ENCODE measurements around the gene PKMYT1. TPM values are rescaled to one million over a fixed set of nuclear protein-coding genes. Genes with fewer than 3 reads are reported as not detected.

PKMYT1 gene
- total and polyA plus RNA-seq, 2 experiments from 2014 or later, result 7.7 to 21.0 TPM

DNA sequence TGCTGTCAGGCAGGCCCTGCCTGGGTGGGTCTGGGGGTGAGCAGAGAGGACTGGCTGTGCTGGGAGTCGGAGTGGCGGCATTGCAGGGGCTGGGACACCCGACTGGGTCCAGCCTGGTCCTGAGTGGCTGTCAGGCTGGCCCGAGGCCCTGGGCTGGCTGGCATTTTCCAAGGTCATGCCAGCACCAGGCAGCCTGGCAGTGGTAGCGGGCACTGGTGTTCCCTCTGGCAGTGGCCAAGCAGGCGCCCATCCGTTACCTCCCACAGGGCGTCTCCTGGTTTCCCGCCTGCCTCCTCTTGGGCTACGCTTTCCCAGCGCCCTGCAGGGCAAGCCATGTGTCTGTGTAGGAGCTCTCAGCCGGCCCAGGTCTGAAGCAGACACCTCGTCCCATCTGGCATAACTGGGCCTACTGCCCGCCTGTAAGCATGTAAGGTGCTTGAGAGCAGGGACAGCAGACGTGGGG lies 5.7 kb upstream of the PKMYT1 start:
- DNase-seq (ENCODE audit: low spot score), result no peak
- no peak overlapping the region for H3K27ac ChIP-seq
- no peaks in the 10 kb centered on the region for H3K36me3 ChIP-seq (replicated peaks; ENCODE audit: insufficient read depth, low read depth)
- no peaks in the 10 kb centered on the region for H3K79me2 ChIP-seq
- no peaks in the 10 kb centered on the region for H3K9me2 ChIP-seq (replicated peaks; ENCODE audit: insufficient read depth)
- no peaks in the 10 kb centered on the region for H3K27me3 ChIP-seq
- TF ChIP-seq, protein P1, sequence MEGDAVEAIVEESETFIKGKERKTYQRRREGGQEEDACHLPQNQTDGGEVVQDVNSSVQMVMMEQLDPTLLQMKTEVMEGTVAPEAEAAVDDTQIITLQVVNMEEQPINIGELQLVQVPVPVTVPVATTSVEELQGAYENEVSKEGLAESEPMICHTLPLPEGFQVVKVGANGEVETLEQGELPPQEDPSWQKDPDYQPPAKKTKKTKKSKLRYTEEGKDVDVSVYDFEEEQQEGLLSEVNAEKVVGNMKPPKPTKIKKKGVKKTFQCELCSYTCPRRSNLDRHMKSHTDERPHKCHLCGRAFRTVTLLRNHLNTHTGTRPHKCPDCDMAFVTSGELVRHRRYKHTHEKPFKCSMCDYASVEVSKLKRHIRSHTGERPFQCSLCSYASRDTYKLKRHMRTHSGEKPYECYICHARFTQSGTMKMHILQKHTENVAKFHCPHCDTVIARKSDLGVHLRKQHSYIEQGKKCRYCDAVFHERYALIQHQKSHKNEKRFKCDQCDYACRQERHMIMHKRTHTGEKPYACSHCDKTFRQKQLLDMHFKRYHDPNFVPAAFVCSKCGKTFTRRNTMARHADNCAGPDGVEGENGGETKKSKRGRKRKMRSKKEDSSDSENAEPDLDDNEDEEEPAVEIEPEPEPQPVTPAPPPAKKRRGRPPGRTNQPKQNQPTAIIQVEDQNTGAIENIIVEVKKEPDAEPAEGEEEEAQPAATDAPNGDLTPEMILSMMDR (IDR thresholded peaks at IDR 0.05; ENCODE audit: poor library complexity), result no peak
- TF ChIP-seq EZH2 (IDR thresholded peaks at IDR 0.05; ENCODE audit: borderline replicate concordance) (no peak), EZH2phosphoT487 (IDR thresholded peaks at IDR 0.05; ENCODE audit: low read depth, severe bottlenecking, unreplicated experiment) (no peak)
- no peak overlapping the region for H3K4me2 ChIP-seq
- no peak overlapping the region for H3K4me3 ChIP-seq
- H4K20me1 ChIP-seq (ENCODE audit: insufficient read depth, poor library complexity, severe bottlenecking), result no peaks in the 10 kb centered on the region
- H2AFZ ChIP-seq, result no peak overlapping the region
- H3K4me1 ChIP-seq (ENCODE audit: insufficient read depth), result peaks cover 12% of the 10 kb centered on the region
- no peaks in the 10 kb centered on the region for H3K9me3 ChIP-seq (ENCODE audit: low read depth)
- WGBS (ENCODE audit: low lambda C conversion rate, missing lambda C conversion rate), result 92% methylated on average over 15 of the region's 15 CpGs

DNA sequence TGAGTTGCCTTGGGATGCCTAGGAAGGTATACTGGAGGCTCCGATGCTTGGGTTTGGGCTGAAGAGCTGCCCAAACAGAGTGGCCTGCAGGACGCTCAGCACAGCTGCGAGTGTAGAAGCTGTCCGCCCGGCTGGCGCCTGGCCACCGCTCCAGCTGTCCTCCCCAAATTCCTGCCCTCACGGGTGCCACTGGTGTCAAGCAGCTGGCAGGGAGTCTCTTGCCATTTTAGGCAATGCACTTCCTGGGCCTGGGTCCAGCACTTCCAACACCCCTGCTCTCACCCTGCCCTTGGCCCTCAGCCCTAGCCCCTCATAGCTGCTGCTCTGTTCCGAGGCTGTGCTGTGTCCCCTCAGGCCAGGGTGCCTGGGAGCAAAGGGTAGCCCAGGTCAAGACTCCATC lies 5.2 kb upstream of the PKMYT1 start:
- 90% methylated on average over 9 of the region's 9 CpGs for WGBS (ENCODE audit: low lambda C conversion rate, missing lambda C conversion rate)
- TF ChIP-seq EZH2 (IDR thresholded peaks at IDR 0.05; ENCODE audit: borderline replicate concordance) (no peak), EZH2phosphoT487 (IDR thresholded peaks at IDR 0.05; ENCODE audit: low read depth, severe bottlenecking, unreplicated experiment) (no peak)
- TF ChIP-seq, protein P1 (IDR thresholded peaks at IDR 0.05; ENCODE audit: poor library complexity), result no peak
- Histone ChIP-seq H3K4me3 (no peak overlapping the region), H4K20me1 (ENCODE audit: insufficient read depth, poor library complexity, severe bottlenecking) (no peaks in the 10 kb centered on the region), H3K4me1 (ENCODE audit: insufficient read depth) (peaks cover 15% of the 10 kb centered on the region), H3K9me2 (replicated peaks; ENCODE audit: insufficient read depth) (no peaks in the 10 kb centered on the region), H3K27me3 (no peaks in the 10 kb centered on the region), H3K27ac (no peak overlapping the region), H3K9me3 (ENCODE audit: low read depth) (no peaks in the 10 kb centered on the region), H3K4me2 (no peak overlapping the region), H3K36me3 (replicated peaks; ENCODE audit: insufficient read depth, low read depth) (no peaks in the 10 kb centered on the region), H3K79me2 (no peaks in the 10 kb centered on the region), H2AFZ (no peak overlapping the region)
- DNase-seq (ENCODE audit: low spot score), result no peak

DNA sequence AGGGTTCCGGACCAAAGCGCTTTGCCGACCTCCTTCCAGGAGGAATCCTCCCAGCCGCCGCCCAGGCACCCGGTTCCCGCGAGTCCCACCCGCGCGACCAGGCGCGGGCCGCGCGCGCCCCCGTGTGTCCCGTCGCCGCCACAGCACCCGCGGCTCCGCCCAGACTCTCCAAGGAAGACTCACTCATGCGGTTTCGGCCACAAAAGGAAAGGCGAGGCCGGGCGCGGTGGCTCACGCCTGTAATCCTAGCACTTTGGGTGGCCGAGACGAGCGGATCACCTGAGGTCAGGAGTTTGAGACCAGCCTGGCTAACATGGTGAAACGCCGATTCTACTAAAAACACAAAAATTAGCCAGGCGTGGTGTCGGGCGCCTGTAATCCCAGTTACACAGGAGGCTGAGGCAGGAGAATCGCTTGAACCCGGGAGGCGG lies 3.5 kb upstream of the PKMYT1 start:
- no peak overlapping the region for H3K4me3 ChIP-seq
- 12% methylated on average over 42 of the region's 42 CpGs for WGBS (ENCODE audit: low lambda C conversion rate, missing lambda C conversion rate)
- peak overlapping the region; percentile 46 for H2AFZ ChIP-seq

More for the DNA sequence above, 3.5 kb upstream of the PKMYT1 start:
- Histone ChIP-seq H3K4me2 (peak overlapping the region; percentile 82), H3K4me1 (ENCODE audit: insufficient read depth) (peaks cover 15% of the 10 kb centered on the region), H3K27ac (no peak overlapping the region), H3K9me3 (ENCODE audit: low read depth) (no peaks in the 10 kb centered on the region), H3K36me3 (replicated peaks; ENCODE audit: insufficient read depth, low read depth) (no peaks in the 10 kb centered on the region), H3K79me2 (peaks cover 5% of the 10 kb centered on the region), H3K9me2 (replicated peaks; ENCODE audit: insufficient read depth) (no peaks in the 10 kb centered on the region), H3K27me3 (no peaks in the 10 kb centered on the region), H4K20me1 (ENCODE audit: insufficient read depth, poor library complexity, severe bottlenecking) (no peaks in the 10 kb centered on the region)
- TF ChIP-seq EZH2phosphoT487 (IDR thresholded peaks at IDR 0.05; ENCODE audit: low read depth, severe bottlenecking, unreplicated experiment) (no peak), EZH2 (IDR thresholded peaks at IDR 0.05; ENCODE audit: borderline replicate concordance) (no peak)
- TF ChIP-seq, protein P1 (IDR thresholded peaks at IDR 0.05; ENCODE audit: poor library complexity), result peak; percentile 86
- peak; percentile 86 for DNase-seq (ENCODE audit: low spot score)

Measured in hepatocyte (in vitro differentiated cells).